Measurements from ENCODE around the gene OR2V1.

- TF ChIP-seq FOXM1 (IDR thresholded peaks at IDR 0.05; ENCODE audit: borderline replicate concordance), result no peak
- TF ChIP-seq PKNOX1 (IDR thresholded peaks at IDR 0.05), result no peak
- no peak for TF ChIP-seq ELF4 (IDR thresholded peaks at IDR 0.05)
- TF ChIP-seq LEF1 (IDR thresholded peaks at IDR 0.05; ENCODE audit: borderline replicate concordance), result no peak
- no peak for TF ChIP-seq SP1 (IDR thresholded peaks at IDR 0.05)
- TF ChIP-seq HDGF (IDR thresholded peaks at IDR 0.05; ENCODE audit: borderline replicate concordance), result no peak
- no peak for TF ChIP-seq BHLHE40 (IDR thresholded peaks at IDR 0.05; ENCODE audit: borderline replicate concordance)
- no peak for TF ChIP-seq TARDBP (IDR thresholded peaks at IDR 0.05)
- TF ChIP-seq FOXA1 (IDR thresholded peaks at IDR 0.05), result no peak
- no peak for TF ChIP-seq NFRKB (IDR thresholded peaks at IDR 0.05)
Observed at GRCh38 chr5:181149806-181150733, 19.1 kb upstream of the OR2V1 start.
